K562 (cell line): ENCODE results near the gene C16orf92. TPM values are rescaled to one million over a fixed set of nuclear protein-coding genes. Genes with fewer than 3 reads are reported as not detected.

Source experiments
- ATF1 ChIP-seq, 2 experiments: fragments of 450-650 bp in 1 of 2; IDR thresholded peaks; 2 replicates each; pipeline ENCODE4 v1.6.1; 2016; ENCODE audit warnings: missing compliant biosample characterization in 1 of 2, missing genetic modification characterization in 1 of 2
- CEBPZ ChIP-seq: fragments of 150-350 bp; IDR thresholded peaks from 2 replicates; pipeline ENCODE4 v1.6.1; 2014; ENCODE audit warnings: low read depth, mild to moderate bottlenecking, low read length, borderline replicate concordance
- HDAC2 ChIP-seq: fragments of 450-650 bp; IDR thresholded peaks from 2 replicates; pipeline ENCODE4 v1.6.1; 2016; ENCODE audit warnings: mild to moderate bottlenecking
- HIVEP1 ChIP-seq: fragments of 250-450 bp; sonication (Bioruptor Pico); IDR thresholded peaks from 2 replicates; pipeline ENCODE4 v1.4.0; 2020; ENCODE audit warnings: mild to moderate bottlenecking
- HMGN3 ChIP-seq: IDR thresholded peaks from 2 replicates; pipeline ENCODE4 v1.6.1; 2011; ENCODE audit warnings: borderline replicate concordance, low read depth, mild to moderate bottlenecking, mixed read lengths, low read length; ENCODE audit not compliant: insufficient read length; ENCODE audit errors: extremely low read depth
- HNRNPLL ChIP-seq: fragments of 200-400 bp; formaldehyde crosslinking; IDR thresholded peaks from 2 replicates; pipeline ENCODE4 v1.6.1; 2017; ENCODE audit warnings: low read length, low read depth, mild to moderate bottlenecking; ENCODE audit not compliant: poor library complexity, severe bottlenecking
- KDM4B ChIP-seq, 2 experiments: fragments of 450-650 bp in 1 of 2; sonication (generic) in 1 of 2; IDR thresholded peaks; 2 replicates each; pipeline ENCODE4 v1.6.1; 2016 to 2017; ENCODE audit warnings: borderline replicate concordance in 2 of 2, antibody characterized with exemption in 1 of 2, low read depth in 1 of 2, mild to moderate bottlenecking in 1 of 2
- LARP7 ChIP-seq: fragments of 450-650 bp; IDR thresholded peaks from 2 replicates; pipeline ENCODE4 v1.6.1; 2016
- MNT ChIP-seq, 2 experiments: fragments of 450-650 bp; conservative IDR thresholded peaks; 2 replicates each; pipeline ENCODE4 v1.6.1; 2017; ENCODE audit warnings: mild to moderate bottlenecking in 2 of 2, moderate library complexity in 2 of 2
- PKNOX1 ChIP-seq: fragments of 450-650 bp; IDR thresholded peaks from 2 replicates; pipeline ENCODE4 v1.6.1; 2016
- SIN3A ChIP-seq, 2 experiments: fragments of 150-350 bp in 1 of 2; IDR thresholded peaks; 2 replicates each; pipeline ENCODE4 v1.6.1; 2011 to 2016; ENCODE audit warnings: borderline replicate concordance in 2 of 2, low read depth in 2 of 2, low read length in 2 of 2, mild to moderate bottlenecking in 2 of 2, moderate library complexity in 2 of 2; ENCODE audit not compliant: control insufficient read depth in 1 of 2
- SUPT5H ChIP-seq: fragments of 450-650 bp; IDR thresholded peaks from 2 replicates; pipeline ENCODE4 v1.6.1; 2016
- TRIM25 ChIP-seq: fragments of 450-650 bp; IDR thresholded peaks from 2 replicates; pipeline ENCODE4 v1.7.0; 2016; ENCODE audit warnings: borderline replicate concordance
- YY1 ChIP-seq, 3 experiments: IDR thresholded peaks; 2 replicates each; pipeline ENCODE4 v1.6.1; 2011; ENCODE audit warnings: low read length in 2 of 3, mild to moderate bottlenecking in 2 of 3, moderate library complexity in 2 of 3, borderline replicate concordance in 1 of 3, control low read depth in 1 of 3, low read depth in 1 of 3; ENCODE audit not compliant: insufficient read depth in 3 of 3, insufficient replicate concordance in 2 of 3, control insufficient read depth in 1 of 3, insufficient read length in 1 of 3; ENCODE audit errors: extremely low read depth in 1 of 3
- ZBTB7A ChIP-seq: IDR thresholded peaks from 2 replicates; pipeline ENCODE4 v1.6.1; 2011; ENCODE audit warnings: low read depth, mild to moderate bottlenecking, low read length, moderate library complexity, borderline replicate concordance; ENCODE audit not compliant: control insufficient read depth
- polyA plus RNA-seq, 8 experiments: library from polyadenylated mRNA; depleted of rRNA in 4 of 8; stranded (reverse) in 5 of 8; unstranded in 3 of 8; fragments of >200 nt; fragmentation: Nextera tagmentation in 2 of 8; fragmentation: Illumina TruSeq in 1 of 8; extraction: Ambion mirVana in 2 of 8; extraction: Trizol in 1 of 8; gene quantifications; 2 replicates each; pipeline versions ENCODE4 v1.2.1 to v1.2.3, GENCODE V29; 2011 to 2014; ENCODE audit warnings: inconsistent platforms in 1 of 8, missing spikeins in 1 of 8
- total RNA-seq, 7 experiments: library from RNA; depleted of rRNA in 6 of 7; stranded (reverse); fragments of >200 nt in 6 of 7; fragmentation: Illumina TruSeq in 2 of 7; extraction: Trizol in 2 of 7; gene quantifications; 2 replicates each; pipeline versions ENCODE4 v1.2.1 to v1.2.3, GENCODE V29; 2011 to 2021; ENCODE audit warnings: low replicate concordance in 1 of 7

The C16orf92 gene
- total and polyA plus RNA-seq, 9 of the 15 experiments (the other 6 are each of a cell fraction or from before 2014, with no cell fraction given) = not detected

- TF ChIP-seq CEBPZ = no peak
- peak in 1 of 2 experiments; percentile 59; a peak in 1 of 4 replicates for TF ChIP-seq SIN3A (IDR thresholded peaks at IDR 0.05; ENCODE audit: borderline replicate concordance in 2 of 2, control insufficient read depth in 1 of 2, low read depth in 2 of 2, low read length in 2 of 2)
- no peak for TF ChIP-seq ATF1 (CRISPR knock-in tag; IDR thresholded peaks at IDR 0.05)
- TF ChIP-seq ATF1 (tag; IDR thresholded peaks at IDR 0.05) = peak; percentile 73
- peak; percentile 67 to 69 for TF ChIP-seq MNT (conservative IDR thresholded peaks at IDR 0.05)
- TF ChIP-seq HNRNPLL = peak; percentile 32
- TF ChIP-seq TRIM25 = no peak
- TF ChIP-seq KDM4B (IDR thresholded peaks at IDR 0.05; ENCODE audit: borderline replicate concordance in 2 of 2, low read depth in 1 of 2) = no peak
- 0 out of 2 replicates have a peak, but pooled peaks have one; percentile 21 for TF ChIP-seq LARP7
- TF ChIP-seq HIVEP1 (CRISPR knock-in tag) = no peak
- 0 out of 2 replicates have a peak, but pooled peaks have one; percentile 11 for TF ChIP-seq ZBTB7A
- peak in 1 of 3 experiments; percentile 34 for TF ChIP-seq YY1 (IDR thresholded peaks at IDR 0.05; ENCODE audit: borderline replicate concordance in 1 of 3, control insufficient read depth in 1 of 3, extremely low read depth in 1 of 3, insufficient read depth in 3 of 3, insufficient read length in 1 of 3, insufficient replicate concordance in 2 of 3, low read depth in 1 of 3, low read length in 2 of 3)
- TF ChIP-seq PKNOX1 = peak; percentile 47; the same call in 1 of the 2 replicates
- peak; percentile 47 for TF ChIP-seq SUPT5H
- TF ChIP-seq HDAC2 = peak; percentile 38; the same call in 1 of the 2 replicates
- TF ChIP-seq HMGN3 = peak; percentile 48
These were observed 41.1 kb downstream of the C16orf92 start (continued) for GRCh38 chr16:30063893-30064728.
